H1 (cell line): Measurements from ENCODE around the gene KLHL30. TPM values are rescaled to one million over a fixed set of nuclear protein-coding genes. Genes with fewer than 3 reads are reported as not detected.
A peak's percentile ranks its signal among the peaks of the same experiment; 100 is the strongest.

Experiments
- CTCF ChIA-PET: fragments of 300-600 bp; sonication (Branson Sonifier 250); formaldehyde crosslinking; loops from one replicate; lab custom pipeline; 2021; ENCODE audit not compliant: partially characterized antibody; lab: Charles Lee
- POLR2A ChIA-PET: fragments of 300-600 bp; sonication (Branson Sonifier 250); formaldehyde crosslinking; loops from one replicate; lab custom pipeline; 2021; ENCODE audit warnings: inconsistent platforms; ENCODE audit not compliant: partially characterized antibody; lab: Charles Lee
- DNase-seq, 2 experiments: peaks; one replicate each; pipeline versions ENCODE4 v3.0.0 to v3.0.0-alpha.2; 2010 to 2022; ENCODE audit warnings: low spot score in 2 of 2, low read depth in 1 of 2, mixed read lengths in 1 of 2
- FAIRE-seq: peaks from 2 replicates; lab custom pipeline; 2011; peaks lifted over from hg19 to GRCh38; lab: Jason Lieb, UNC
- H2AFZ ChIP-seq: 2 replicates; pipeline ENCODE4 v1.8.1; 2012; ENCODE audit warnings: low read length, inconsistent platforms
- H2AK5ac ChIP-seq: 2 replicates; pipeline ENCODE4 v1.6.1; 2013; ENCODE audit warnings: low read depth, low read length
- H2BK120ac ChIP-seq: replicated peaks from 2 replicates; pipeline ENCODE3; 2013; ENCODE audit warnings: low read depth, low read length, inconsistent platforms
- H2BK12ac ChIP-seq: 2 replicates; pipeline ENCODE4 v1.6.1; 2013; ENCODE audit warnings: low read depth, low read length
- H2BK15ac ChIP-seq: 2 replicates; pipeline ENCODE4 v1.6.1; 2013; ENCODE audit warnings: low read length
- H2BK20ac ChIP-seq: 2 replicates; pipeline ENCODE4 v1.6.1; 2013; ENCODE audit warnings: low read length
- H2BK5ac ChIP-seq: 2 replicates; pipeline ENCODE4 v1.6.1; 2013; ENCODE audit warnings: low read depth, low read length
- H3K14ac ChIP-seq: 2 replicates; pipeline ENCODE4 v1.6.1; 2013; ENCODE audit warnings: inconsistent platforms; ENCODE audit not compliant: insufficient read length
- H3K18ac ChIP-seq: 2 replicates; pipeline ENCODE4 v1.6.1; 2013; ENCODE audit warnings: low read length; ENCODE audit errors: extremely low read depth
- H3K23ac ChIP-seq: 2 replicates; pipeline ENCODE4 v1.6.1; 2013; ENCODE audit warnings: inconsistent platforms; ENCODE audit not compliant: insufficient read length
- H3K23me2 ChIP-seq: 2 replicates; pipeline ENCODE4 v1.6.1; 2013; ENCODE audit warnings: low read depth, low read length
- H3K27ac ChIP-seq: 2 replicates; pipeline ENCODE4 v1.6.1; 2011; ENCODE audit warnings: low read depth, low read length, inconsistent platforms
- H3K27me3 ChIP-seq, 4 experiments: replicated peaks in 1 of 4; 1 replicate in 1 of 4; 2 replicates in 3 of 4; pipeline versions ENCODE4 v1.6.1 to v1.8.1; 2011 to 2013; ENCODE audit warnings: low read length in 3 of 4, mild to moderate bottlenecking in 3 of 4, inconsistent platforms in 2 of 4, mixed read lengths in 2 of 4, moderate library complexity in 1 of 4; ENCODE audit not compliant: control insufficient read depth in 3 of 4, insufficient read depth in 3 of 4; ENCODE audit errors: extremely low read depth in 1 of 4
- H3K36me3 ChIP-seq, 4 experiments: 2 replicates each; pipeline versions ENCODE4 v1.6.1 to v1.8.1; 2011 to 2013; ENCODE audit warnings: mild to moderate bottlenecking in 4 of 4, low read length in 3 of 4, moderate library complexity in 2 of 4, control low read depth in 1 of 4, inconsistent platforms in 1 of 4; ENCODE audit not compliant: insufficient read depth in 4 of 4, control insufficient read depth in 2 of 4
- H3K4ac ChIP-seq: replicated peaks from 2 replicates; pipeline ENCODE3; 2013; ENCODE audit warnings: low read length, low read depth, mixed read lengths, inconsistent platforms; ENCODE audit not compliant: insufficient read length
- H3K4me1 ChIP-seq, 4 experiments: replicated peaks in 1 of 4; 1 replicate in 1 of 4; 2 replicates in 3 of 4; pipeline versions ENCODE4 v1.6.1 to v1.8.1; 2011 to 2013; ENCODE audit warnings: low read length in 3 of 4, inconsistent platforms in 2 of 4, mixed read lengths in 1 of 4; ENCODE audit not compliant: insufficient read depth in 4 of 4, control insufficient read depth in 3 of 4
- H3K4me2 ChIP-seq, 2 experiments: 2 replicates each; pipeline versions ENCODE4 v1.6.1 to v1.8.1; 2011 to 2013; ENCODE audit warnings: low read depth in 2 of 2, low read length in 2 of 2, control low read depth in 1 of 2, inconsistent platforms in 1 of 2, mild to moderate bottlenecking in 1 of 2; ENCODE audit not compliant: insufficient read depth in 1 of 2
- H3K4me3 ChIP-seq, 4 experiments: fragments of 200-600, 300-600 bp in 1 of 4; sonication (generic), shearing (Covaris generic), sonication (Bioruptor Twin) in 1 of 4; 2 replicates each; pipeline versions ENCODE4 v1.5.1 to v1.8.1; 2011 to 2016; ENCODE audit warnings: low read length in 4 of 4, low read depth in 3 of 4, control low read depth in 2 of 4, inconsistent platforms in 2 of 4, mild to moderate bottlenecking in 2 of 4, mixed read lengths in 1 of 4, moderate library complexity in 1 of 4; ENCODE audit not compliant: insufficient read depth in 2 of 4; ENCODE audit errors: extremely low read depth in 1 of 4
- H3K56ac ChIP-seq: replicated peaks from 2 replicates; pipeline ENCODE3; 2013; ENCODE audit warnings: low read depth, mild to moderate bottlenecking, mixed read lengths, low read length, inconsistent platforms; ENCODE audit not compliant: insufficient read length
- H3K79me1 ChIP-seq: 2 replicates; pipeline ENCODE4 v1.6.1; 2013; ENCODE audit warnings: low read depth, low read length, control low read depth
- H3K79me2 ChIP-seq, 2 experiments: 2 replicates each; pipeline versions ENCODE4 v1.6.1 to v1.8.1; 2012 to 2013; ENCODE audit warnings: low read length in 2 of 2, mild to moderate bottlenecking in 2 of 2, inconsistent platforms in 1 of 2; ENCODE audit not compliant: insufficient read depth in 2 of 2, control insufficient read depth in 1 of 2
- H3K9ac ChIP-seq, 4 experiments: replicated peaks in 1 of 4; 1 replicate in 1 of 4; 2 replicates in 3 of 4; pipeline versions ENCODE4 v1.6.1 to v1.8.1; 2011 to 2013; ENCODE audit warnings: low read depth in 3 of 4, low read length in 3 of 4, control low read depth in 2 of 4, mild to moderate bottlenecking in 2 of 4, moderate library complexity in 2 of 4, inconsistent platforms in 1 of 4; ENCODE audit errors: extremely low read depth in 1 of 4
- H3K9me3 ChIP-seq, 2 experiments: 2 replicates each; pipeline versions ENCODE4 v1.6.1 to v1.8.1; 2012 to 2013; ENCODE audit warnings: mild to moderate bottlenecking in 2 of 2, moderate library complexity in 2 of 2, control low read depth in 1 of 2, inconsistent platforms in 1 of 2, low read depth in 1 of 2, low read length in 1 of 2, mixed read lengths in 1 of 2; ENCODE audit not compliant: insufficient read depth in 2 of 2
- H4K20me1 ChIP-seq, 2 experiments: replicated peaks in 1 of 2; 2 replicates each; pipeline versions ENCODE3 to v1.8.1; 2011 to 2013; ENCODE audit warnings: inconsistent platforms in 2 of 2, low read length in 2 of 2, mild to moderate bottlenecking in 1 of 2; ENCODE audit not compliant: insufficient read depth in 2 of 2, control insufficient read depth in 1 of 2
- H4K5ac ChIP-seq: 2 replicates; pipeline ENCODE4 v1.6.1; 2013; ENCODE audit warnings: low read length, low read depth, mixed read lengths, inconsistent platforms; ENCODE audit not compliant: insufficient read length
- H4K8ac ChIP-seq: 2 replicates; pipeline ENCODE4 v1.8.0; 2013; ENCODE audit warnings: mild to moderate bottlenecking, moderate library complexity, low read length, inconsistent platforms; ENCODE audit not compliant: insufficient read depth; ENCODE audit errors: extremely low read depth
- H4K91ac ChIP-seq: replicated peaks from 2 replicates; pipeline ENCODE3; 2013; ENCODE audit warnings: low read length, mixed read lengths, inconsistent platforms; ENCODE audit not compliant: insufficient read length
- BACH1 ChIP-seq: IDR thresholded peaks from 2 replicates; pipeline ENCODE4 v1.6.1; 2012; ENCODE audit warnings: low read length, improper control_type of control experiment
- CBX5 ChIP-seq: fragments of 300-800, 300-1000 bp; sonication (generic); IDR thresholded peaks from 2 replicates; pipeline ENCODE4 v1.7.1; 2016; ENCODE audit warnings: antibody characterized with exemption, low read length, low read depth
- CREB1 ChIP-seq: IDR thresholded peaks from 2 replicates; pipeline ENCODE4 v1.6.1; 2012; ENCODE audit warnings: inconsistent platforms
- CTBP2 ChIP-seq: IDR thresholded peaks from 2 replicates; pipeline ENCODE4 v1.7.0; 2011; ENCODE audit warnings: borderline replicate concordance, mild to moderate bottlenecking, moderate library complexity, mixed read lengths, low read length; ENCODE audit not compliant: insufficient read depth, insufficient read length
- SRF ChIP-seq: IDR thresholded peaks from 2 replicates; pipeline ENCODE4 v1.6.1; 2011; ENCODE audit warnings: mild to moderate bottlenecking, low read depth, low read length, moderate library complexity
- WGBS, 2 experiments: shearing (Covaris generic) in 1 of 2; methylation state at CpG; one replicate each; pipeline versions ENCODE4 v1.1.6 to v1.1.7; 2013 to 2015; ENCODE audit warnings: low lambda C conversion rate in 2 of 2, mixed read lengths in 2 of 2, inconsistent platforms in 1 of 2, low coverage in 1 of 2, missing lambda C conversion rate in 1 of 2; ENCODE audit not compliant: insufficient replicate concordance in 2 of 2, insufficient coverage in 1 of 2, insufficient read length in 1 of 2; ENCODE audit errors: extremely low coverage in 1 of 2, missing lambda C conversion rate in 1 of 2; 5-methylcytosine and 5-hydroxymethylcytosine counted together
- polyA plus RNA-seq, 7 experiments: library from polyadenylated mRNA; depleted of rRNA in 3 of 7; stranded (reverse) in 5 of 7; unstranded in 2 of 7; fragments of >200 nt in 5 of 7; fragments of 200-250 nt in 2 of 7; gene quantifications; 1 replicate in 5 of 7; 2 replicates in 1 of 7; 4 replicates in 1 of 7; pipeline versions ENCODE4 v1.2.1 to v1.2.3, GENCODE V29; 2011 to 2013; ENCODE audit warnings: missing spikeins in 2 of 7, mixed read lengths in 2 of 7
- total RNA-seq: library from RNA; stranded (reverse); fragmentation: NEBNext Ultra II Directional; extraction: Animal tissue kit (Norgen Biotek cat#: 25700); gene quantifications from 2 replicates; pipeline ENCODE4 v1.2.1, GENCODE V29; 2021
- TF ChIP-seq, protein P1 (sequence below): IDR thresholded peaks from 2 replicates; pipeline ENCODE4 v1.6.1; 2011; ENCODE audit warnings: low read depth, mild to moderate bottlenecking, low read length; ENCODE audit not compliant: insufficient read depth
- TF ChIP-seq, protein P2 (sequence below): IDR thresholded peaks from 2 replicates; pipeline ENCODE4 v1.6.1; 2012; ENCODE audit warnings: low read length, inconsistent platforms

The KLHL30 gene
- total and polyA plus RNA-seq, 2 of the 8 experiments (the other 6 are each of a cell fraction or from before 2014, with no cell fraction given) = not detected

DNA sequence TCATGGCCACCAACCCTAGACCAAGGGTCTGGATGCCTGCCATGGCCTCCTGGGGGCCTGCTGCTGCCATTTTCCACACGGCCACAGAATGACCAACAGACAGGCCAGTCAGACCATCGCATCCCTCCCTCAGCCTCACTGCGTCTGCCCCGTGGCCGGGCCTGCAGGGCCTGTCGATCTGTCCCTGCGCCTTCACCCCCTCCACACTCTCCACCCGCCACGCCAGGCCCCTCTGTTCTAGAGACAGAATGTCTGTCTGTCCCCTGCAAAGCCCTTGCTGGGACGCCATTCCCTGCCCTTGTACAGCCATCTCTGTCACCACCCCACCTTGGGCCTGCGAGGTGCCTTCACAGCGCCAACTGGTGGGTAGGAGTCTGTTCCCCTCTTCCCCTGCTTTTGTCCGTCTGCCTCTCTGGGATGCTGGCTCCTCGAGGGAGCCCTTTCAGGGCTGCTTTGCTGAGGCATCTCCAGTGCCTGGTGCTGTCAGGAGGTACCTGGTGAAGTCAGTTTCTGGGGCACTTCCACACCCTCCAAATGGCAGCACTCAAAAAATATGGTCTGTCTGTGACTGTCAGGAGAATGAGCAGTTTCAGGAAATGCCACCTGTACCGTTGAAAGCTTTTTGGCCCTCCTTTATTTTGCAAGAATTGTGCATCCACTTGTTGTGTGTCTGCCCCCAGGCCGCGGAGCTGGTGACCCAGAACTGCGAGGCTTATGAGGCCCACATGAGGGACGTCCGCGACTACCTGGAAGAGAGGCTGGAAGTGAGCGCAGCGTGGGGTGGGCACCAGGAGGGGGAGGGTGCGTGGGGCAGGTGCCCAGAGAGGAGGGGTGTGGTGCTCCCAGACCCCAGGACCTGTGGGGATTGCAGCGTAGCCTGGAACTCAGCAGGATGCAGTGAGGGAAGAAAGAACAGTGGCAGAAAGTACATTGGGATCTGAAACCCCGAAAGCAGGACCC is 45.0 kb upstream of the KLHL30 start:
- no peak overlapping the region for H3K23ac ChIP-seq
- no peaks in the 10 kb centered on the region for H3K23me2 ChIP-seq
- no peak overlapping the region for H2BK15ac ChIP-seq
- no peak overlapping the region for H3K27ac ChIP-seq
- H2BK120ac ChIP-seq = no peak overlapping the region
- no peak for FAIRE-seq
- H2AFZ ChIP-seq = no peak overlapping the region
- H3K56ac ChIP-seq = no peak overlapping the region
- no peaks in the 10 kb centered on the region for H3K79me2 ChIP-seq
- no peak overlapping the region for H2BK20ac ChIP-seq
- WGBS, 2 experiments = 92% methylated on average over 22 of the region's 26 CpGs; no CpG with 5 or more reads in 1 of the 2 experiments
- peak overlapping the region; percentile 50; the same call in 1 of the 2 replicates for H2BK12ac ChIP-seq
- no peak overlapping the region for H3K18ac ChIP-seq
- no peak overlapping the region for H3K4me3 ChIP-seq
- peaks cover 2 to 6% of the 10 kb centered on the region in 2 experiments for H4K20me1 ChIP-seq
- H3K4me1 ChIP-seq = peaks cover 0 to 12% (median 7%) of the 10 kb centered on the region in 4 experiments; a peak in 5 of 7 replicates
- H3K4me2 ChIP-seq = no peak overlapping the region
- no peak overlapping the region for H4K91ac ChIP-seq
- no peak overlapping the region for H3K14ac ChIP-seq
- no peak overlapping the region for H4K8ac ChIP-seq
- POLR2A ChIA-PET = interaction anchor here (1.5 to 4.3 kb wide), 3 partner anchors 8 to 16 kb away, joined by 3 to 17 read pairs (median 4); no protein-coding TSS in a partner anchor
- CTCF ChIA-PET = no interaction called here
- H3K79me1 ChIP-seq = 0 out of 2 replicates have a peak, but pooled peaks cover 2% of the 10 kb centered on the region
- no peak for TF ChIP-seq CTBP2
- no peak for TF ChIP-seq CREB1
- no peak for TF ChIP-seq BACH1
- TF ChIP-seq, protein P1, sequence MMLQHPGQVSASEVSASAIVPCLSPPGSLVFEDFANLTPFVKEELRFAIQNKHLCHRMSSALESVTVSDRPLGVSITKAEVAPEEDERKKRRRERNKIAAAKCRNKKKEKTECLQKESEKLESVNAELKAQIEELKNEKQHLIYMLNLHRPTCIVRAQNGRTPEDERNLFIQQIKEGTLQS = no peak
- TF ChIP-seq, protein P2, sequence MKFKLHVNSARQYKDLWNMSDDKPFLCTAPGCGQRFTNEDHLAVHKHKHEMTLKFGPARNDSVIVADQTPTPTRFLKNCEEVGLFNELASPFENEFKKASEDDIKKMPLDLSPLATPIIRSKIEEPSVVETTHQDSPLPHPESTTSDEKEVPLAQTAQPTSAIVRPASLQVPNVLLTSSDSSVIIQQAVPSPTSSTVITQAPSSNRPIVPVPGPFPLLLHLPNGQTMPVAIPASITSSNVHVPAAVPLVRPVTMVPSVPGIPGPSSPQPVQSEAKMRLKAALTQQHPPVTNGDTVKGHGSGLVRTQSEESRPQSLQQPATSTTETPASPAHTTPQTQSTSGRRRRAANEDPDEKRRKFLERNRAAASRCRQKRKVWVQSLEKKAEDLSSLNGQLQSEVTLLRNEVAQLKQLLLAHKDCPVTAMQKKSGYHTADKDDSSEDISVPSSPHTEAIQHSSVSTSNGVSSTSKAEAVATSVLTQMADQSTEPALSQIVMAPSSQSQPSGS = no peak
- no peak for TF ChIP-seq CBX5
- no peak for TF ChIP-seq SRF
- no peak overlapping the region for H4K5ac ChIP-seq
- H3K9me3 ChIP-seq = no peaks in the 10 kb centered on the region
- peaks cover 0 to 28% (median 10%) of the 10 kb centered on the region in 4 experiments; a peak in 5 of 8 replicates for H3K36me3 ChIP-seq
- no peaks in the 10 kb centered on the region for H3K27me3 ChIP-seq
- H3K4ac ChIP-seq = no peak overlapping the region
- H3K9ac ChIP-seq = no peak overlapping the region
- peak in 1 of 2 experiments; percentile 45 for DNase-seq
- H2AK5ac ChIP-seq = no peak overlapping the region
- no peak overlapping the region for H2BK5ac ChIP-seq
